ENCODE measurements around the gene ATG13.
"Not testable (repeated sequence)": the region's sequence is repeated elsewhere in the genome, so short reads cannot be mapped to it uniquely, and the experiment has no call there.

The ATG13 gene

GRCh38 chr11:46617134-46617971 lies at the start of gene ATG13, which contains the start of gene HARBI1:
Gene ATG13 (plus strand): TSS chr11:46617553. CDS start chr11:46644292, 26,739 bp downstream.
Gene HARBI1 (minus strand): TSS chr11:46617227. CDS start chr11:46616237, 990 bp downstream.
- DNase-seq, result peak; percentile 83 to 87 (median 86)

GRCh38 chr11:46570790-46571398 lies 46.5 kb upstream of the ATG13 start:
- no peak for DNase-seq

- no peak for DNase-seq
Measured at GRCh38 chr11:46574656-46575055, 42.7 kb upstream of the ATG13 start.

GRCh38 chr11:46577058-46577457 lies 40.3 kb upstream of the ATG13 start:
- no peak for DNase-seq

GRCh38 chr11:46582588-46582987 lies 34.8 kb upstream of the ATG13 start:
- DNase-seq, result no peak

GRCh38 chr11:46583513-46583912 lies 33.8 kb upstream of the ATG13 start:
- DNase-seq, result not testable (repeated sequence)

- DNase-seq, result no peak
Measured at GRCh38 chr11:46588131-46588530, 29.2 kb upstream of the ATG13 start.

- no peak for DNase-seq
Measured at GRCh38 chr11:46588915-46589314, 28.4 kb upstream of the ATG13 start.

- DNase-seq, result no peak
Measured at GRCh38 chr11:46590740-46591605, 26.4 kb upstream of the ATG13 start.

- DNase-seq, result peak; percentile 48 to 76 (median 57)
Measured at GRCh38 chr11:46593550-46594373, 23.6 kb upstream of the ATG13 start, which contains the start of gene AMBRA1. Gene AMBRA1 (minus strand): TSS chr11:46594023. CDS start chr11:46548380, 45,643 bp downstream.

GRCh38 chr11:46594374-46594700 lies 23.0 kb upstream of the ATG13 start:
- DNase-seq, result no peak

- DNase-seq, result no peak
Measured at GRCh38 chr11:46594785-46595184, 22.6 kb upstream of the ATG13 start.

- DNase-seq, result no peak
Measured at GRCh38 chr11:46597155-46597554, 20.2 kb upstream of the ATG13 start.

- DNase-seq, result no peak
Measured at GRCh38 chr11:46597609-46598219, 19.6 kb upstream of the ATG13 start.

- DNase-seq, result no peak
Measured at GRCh38 chr11:46599340-46600193, 17.8 kb upstream of the ATG13 start.

- no peak for DNase-seq
Measured at GRCh38 chr11:46600194-46600960, 17.0 kb upstream of the ATG13 start.

- no peak for DNase-seq
Measured at GRCh38 chr11:46601129-46601528, 16.2 kb upstream of the ATG13 start.

GRCh38 chr11:46603704-46604308 lies 13.5 kb upstream of the ATG13 start:
- DNase-seq, result no peak

GRCh38 chr11:46604796-46605195 lies 12.6 kb upstream of the ATG13 start:
- no peak for DNase-seq

- DNase-seq, result no peak
Measured at GRCh38 chr11:46607516-46607915, 9.8 kb upstream of the ATG13 start.
